Epithelial cell of proximal tubule (primary cell): ENCODE results near the gene TOMM6. TPM values are rescaled to one million over a fixed set of nuclear protein-coding genes. Genes with fewer than 3 reads are reported as not detected.

Experiments used
- DNase-seq: peaks from one replicate; pipeline ENCODE4 v3.0.0-alpha.2; 2011; ENCODE audit warnings: low read depth
- H3K4me3 ChIP-seq: 2 replicates; pipeline ENCODE4 v1.5.1; 2011; ENCODE audit warnings: low read depth, mild to moderate bottlenecking, low read length
- CTCF ChIP-seq: conservative IDR thresholded peaks from 2 replicates; pipeline ENCODE4 v1.5.1; 2012; ENCODE audit warnings: low read depth, mild to moderate bottlenecking, low read length
- total RNA-seq: library from RNA; depleted of rRNA; stranded (reverse); fragments of >200 nt; gene quantifications from 2 replicates; pipeline ENCODE4 v1.2.3, GENCODE V29; 2015

The TOMM6 gene
- total RNA-seq, 1 donor from 2014 or later = 224 TPM

DNA sequence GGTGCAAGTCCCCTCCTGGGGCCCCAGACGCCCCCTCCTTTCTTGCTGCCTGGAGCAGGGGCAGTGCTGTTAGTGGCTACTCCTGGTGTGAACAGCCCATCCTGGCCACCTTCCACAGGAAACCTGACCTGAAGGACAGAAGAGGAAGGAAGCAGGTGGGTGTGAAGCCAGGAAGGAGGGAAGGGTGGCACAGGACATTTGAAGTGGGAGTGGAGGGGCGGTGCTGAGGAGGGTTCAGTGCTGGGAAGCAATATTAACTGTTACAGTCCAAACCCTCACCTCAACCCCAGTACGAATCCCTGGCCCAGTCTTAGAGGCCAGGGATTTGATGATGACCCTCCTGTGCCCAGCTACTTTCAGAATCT is 6.1 kb upstream of the TOMM6 start:
- H3K4me3 ChIP-seq = peak overlapping the region; percentile 70
- TF ChIP-seq CTCF = no peak
- DNase-seq = no peak

DNA sequence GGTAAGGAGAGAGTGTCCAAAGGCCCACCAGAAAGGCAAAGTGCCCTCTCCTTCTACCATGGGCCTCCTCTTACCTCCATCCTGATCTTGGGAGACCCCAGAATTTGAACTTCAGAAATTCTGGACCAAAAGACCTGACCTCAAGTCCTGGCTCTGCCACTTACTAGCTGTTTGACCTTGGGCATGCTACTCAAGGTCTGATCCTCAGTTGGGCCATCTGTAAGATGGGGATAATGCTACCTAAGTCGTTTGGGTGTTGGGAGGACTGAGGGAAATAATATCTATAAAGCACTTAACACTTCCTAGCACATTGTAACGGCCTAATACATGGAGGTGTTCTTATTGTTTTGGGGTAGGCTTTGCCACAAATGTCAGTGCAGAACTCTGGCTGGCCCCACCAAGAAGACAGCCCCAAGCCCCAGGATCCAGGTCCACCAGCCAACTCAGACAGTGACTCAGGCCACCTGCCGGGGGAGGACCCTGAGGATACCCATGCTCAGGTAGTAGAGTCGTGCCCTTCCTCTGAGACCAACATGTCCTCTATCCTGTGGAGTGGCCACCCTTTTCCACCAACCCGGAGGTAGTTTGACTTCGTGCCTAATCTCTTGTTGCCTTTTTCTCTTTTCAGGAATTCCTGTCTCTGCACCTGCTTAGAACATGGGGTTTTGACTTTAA is 4.3 kb upstream of the TOMM6 start:
- DNase-seq = no peak
- no peak overlapping the region for H3K4me3 ChIP-seq
- TF ChIP-seq CTCF = no peak

DNA sequence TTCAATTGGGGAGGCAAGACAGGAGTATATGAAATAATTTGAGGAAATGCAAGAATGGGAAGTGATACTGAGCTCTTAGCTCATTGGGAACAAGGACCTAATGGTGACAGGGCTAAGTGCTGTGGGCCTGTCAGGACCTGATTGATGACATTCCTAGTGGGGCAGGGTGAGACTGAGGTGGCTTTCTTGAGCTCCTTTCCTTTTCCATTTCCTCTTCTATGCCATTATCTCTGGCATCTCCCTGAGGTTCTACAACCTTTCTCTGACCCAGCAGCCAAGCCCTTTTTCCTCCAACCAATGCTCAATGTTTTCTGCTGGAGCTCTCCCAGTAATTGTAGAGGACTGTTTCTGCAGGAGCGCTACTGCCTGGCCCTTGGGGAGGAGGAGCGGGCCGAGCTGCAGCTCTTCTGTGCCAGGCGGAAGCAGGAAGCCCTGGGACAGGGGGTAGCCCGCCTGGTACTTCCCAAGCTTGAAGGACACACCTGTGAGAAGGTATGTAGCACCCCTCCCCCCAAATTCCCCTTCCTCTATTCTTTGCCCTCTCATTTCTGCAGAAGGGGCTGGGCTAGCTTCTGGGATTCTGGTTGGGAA is 2.8 kb upstream of the TOMM6 start:
- no peak for TF ChIP-seq CTCF
- no peak overlapping the region for H3K4me3 ChIP-seq
- no peak for DNase-seq

DNA sequence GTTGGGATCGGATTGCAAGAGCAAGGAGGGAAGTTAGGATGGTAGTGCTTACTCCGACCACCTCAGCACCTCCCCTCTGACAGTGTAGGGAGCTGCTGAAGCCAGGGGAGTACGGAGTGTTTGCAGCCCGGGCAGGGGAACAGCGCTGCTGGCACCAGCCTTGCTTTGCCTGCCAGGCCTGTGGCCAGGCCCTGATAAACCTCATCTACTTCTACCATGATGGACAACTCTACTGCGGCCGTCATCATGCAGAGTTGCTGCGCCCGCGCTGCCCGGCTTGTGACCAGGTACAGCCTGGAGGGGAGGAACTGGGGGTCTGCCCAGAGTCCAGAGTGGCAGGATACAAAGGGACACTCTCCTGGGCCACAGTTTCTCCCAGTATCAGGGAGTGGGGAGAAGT is 2.2 kb upstream of the TOMM6 start:
- DNase-seq = no peak
- H3K4me3 ChIP-seq = no peak overlapping the region
- no peak for TF ChIP-seq CTCF

DNA sequence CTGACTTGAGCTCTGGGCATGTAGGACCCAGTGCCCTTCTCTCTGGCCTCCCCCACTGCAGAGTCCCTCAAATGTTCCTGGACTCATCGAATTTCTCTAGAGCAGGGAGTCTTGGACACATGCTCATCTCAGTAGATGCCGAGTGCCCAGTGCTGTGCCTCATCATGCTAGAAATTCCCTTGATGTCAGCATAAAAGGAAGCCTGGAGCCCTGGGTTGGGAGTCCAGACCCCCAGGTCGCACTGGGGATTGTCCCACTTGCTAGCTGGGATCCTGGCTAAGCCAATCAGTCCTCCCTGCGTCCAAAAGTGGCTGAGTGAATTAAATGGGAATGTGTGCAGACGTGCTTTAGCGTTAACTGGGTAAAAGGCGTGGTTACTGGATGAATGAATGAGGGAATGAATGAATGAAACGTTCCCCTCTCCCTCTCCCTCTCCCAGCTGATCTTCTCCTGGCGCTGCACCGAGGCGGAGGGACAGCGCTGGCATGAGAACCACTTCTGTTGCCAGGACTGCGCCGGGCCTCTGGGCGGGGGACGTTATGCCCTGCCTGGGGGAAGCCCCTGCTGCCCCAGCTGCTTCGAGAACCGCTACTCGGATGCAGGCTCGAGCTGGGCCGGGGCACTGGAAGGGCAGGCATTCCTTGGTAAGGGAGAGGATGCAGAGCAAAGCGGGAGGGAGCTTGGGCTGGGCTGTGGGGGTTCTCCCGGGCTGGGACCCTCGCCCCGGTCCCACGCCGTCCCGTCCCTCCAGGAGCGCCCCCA is 1.6 kb upstream of the TOMM6 start:
- no peak for DNase-seq
- no peak for TF ChIP-seq CTCF
- H3K4me3 ChIP-seq = peak overlapping the region; percentile 76

DNA sequence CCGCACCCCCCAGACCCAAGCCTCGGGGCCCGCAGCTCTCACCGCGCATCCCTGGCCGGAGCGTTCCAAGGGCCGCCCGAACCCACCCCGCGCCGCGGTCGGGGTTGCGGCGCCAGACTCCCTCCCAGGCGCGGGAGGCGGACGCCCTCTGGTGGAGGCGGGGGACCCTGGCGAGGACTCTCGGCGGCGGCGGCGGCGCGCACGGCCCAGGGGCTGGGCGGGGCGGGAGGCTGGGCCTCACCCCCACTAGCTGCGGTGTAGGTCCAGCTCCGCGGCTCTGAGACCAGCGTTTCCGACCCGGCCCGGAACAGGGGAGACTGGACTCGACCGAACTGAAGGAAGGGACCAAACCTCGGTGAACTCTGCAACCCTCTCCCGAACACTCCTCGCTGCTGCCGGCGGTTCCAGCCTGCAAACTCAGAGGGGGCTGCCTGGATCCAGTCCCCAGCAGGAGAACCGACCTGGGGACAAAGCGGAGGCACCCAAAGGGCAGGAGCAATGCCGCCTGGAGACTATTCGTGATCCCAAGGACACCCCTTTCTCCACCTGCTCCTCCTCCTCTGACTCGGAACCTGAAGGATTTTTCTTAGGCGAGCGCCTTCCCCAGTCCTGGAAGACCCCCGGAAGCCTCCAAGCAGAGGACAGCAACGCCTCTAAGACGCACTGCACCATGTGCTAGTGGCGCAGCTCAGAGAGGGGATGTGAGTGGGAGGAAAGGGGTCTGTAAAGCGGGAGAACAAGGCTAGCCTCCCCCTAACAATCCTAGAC is 859 bp upstream of the TOMM6 start:
- no peak for DNase-seq
- TF ChIP-seq CTCF = peak; percentile 64
- peak overlapping the region; percentile 76 for H3K4me3 ChIP-seq
